BE2C (cell line): ENCODE results near the gene RPL18A.

ENCODE experiments used
- DNase-seq: peaks from one replicate; pipeline ENCODE4 v3.0.0-alpha.2; 2020
- H3K27me3 ChIP-seq: fragments of 250-450 bp; sonication (Bioruptor Pico); 2 replicates; pipeline ENCODE4 v1.5.1; 2020; ENCODE audit warnings: mild to moderate bottlenecking
- H3K36me3 ChIP-seq: fragments of 250-450 bp; sonication (Bioruptor Pico); 2 replicates; pipeline ENCODE4 v1.5.1; 2020; ENCODE audit warnings: mild to moderate bottlenecking
- H3K4me1 ChIP-seq: fragments of 250-450 bp; sonication (Bioruptor Pico); 2 replicates; pipeline ENCODE4 v1.5.1; 2020
- H3K4me3 ChIP-seq: 2 replicates; pipeline ENCODE4 v1.5.1; 2011; ENCODE audit warnings: low read depth, low read length
- H3K9me3 ChIP-seq: fragments of 250-450 bp; sonication (Bioruptor Pico); 2 replicates; pipeline ENCODE4 v1.5.1; 2020
- CTCF ChIP-seq: IDR thresholded peaks from 2 replicates; pipeline ENCODE4 v1.5.1; 2012; ENCODE audit warnings: mild to moderate bottlenecking, low read depth, low read length

Gene RPL18A

DNA sequence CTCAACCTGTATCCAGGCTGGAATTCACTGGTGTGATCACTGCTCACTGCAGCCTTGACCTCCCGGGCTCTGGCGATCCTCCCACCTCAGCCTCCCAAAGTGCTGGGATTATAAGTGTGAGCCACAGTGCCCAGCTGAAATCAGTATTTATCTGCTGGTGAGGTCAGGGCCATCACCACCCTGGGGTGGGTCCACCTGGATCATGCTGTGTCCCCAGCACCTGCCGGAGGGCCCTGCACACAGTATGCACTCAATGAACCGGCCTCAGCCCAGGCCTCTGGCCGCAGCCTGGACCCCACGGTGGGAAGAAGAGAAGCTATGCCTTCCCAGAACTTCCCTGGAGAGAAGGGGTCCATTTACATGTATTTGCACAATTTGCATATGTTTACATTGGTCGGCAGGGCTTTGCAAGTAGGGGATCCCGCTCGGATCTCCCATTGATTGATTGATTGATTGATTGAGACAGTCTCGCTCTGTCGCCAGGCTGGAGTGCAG lies 9.5 kb downstream of the RPL18A start:
- H3K27me3 ChIP-seq, result peaks cover 61% of the 10 kb centered on the region
- H3K36me3 ChIP-seq, result peaks cover 9% of the 10 kb centered on the region
- no peak for DNase-seq
- H3K4me3 ChIP-seq, result no peak overlapping the region
- H3K4me1 ChIP-seq, result no peaks in the 10 kb centered on the region
- H3K9me3 ChIP-seq, result no peaks in the 10 kb centered on the region
- TF ChIP-seq CTCF, result no peak

DNA sequence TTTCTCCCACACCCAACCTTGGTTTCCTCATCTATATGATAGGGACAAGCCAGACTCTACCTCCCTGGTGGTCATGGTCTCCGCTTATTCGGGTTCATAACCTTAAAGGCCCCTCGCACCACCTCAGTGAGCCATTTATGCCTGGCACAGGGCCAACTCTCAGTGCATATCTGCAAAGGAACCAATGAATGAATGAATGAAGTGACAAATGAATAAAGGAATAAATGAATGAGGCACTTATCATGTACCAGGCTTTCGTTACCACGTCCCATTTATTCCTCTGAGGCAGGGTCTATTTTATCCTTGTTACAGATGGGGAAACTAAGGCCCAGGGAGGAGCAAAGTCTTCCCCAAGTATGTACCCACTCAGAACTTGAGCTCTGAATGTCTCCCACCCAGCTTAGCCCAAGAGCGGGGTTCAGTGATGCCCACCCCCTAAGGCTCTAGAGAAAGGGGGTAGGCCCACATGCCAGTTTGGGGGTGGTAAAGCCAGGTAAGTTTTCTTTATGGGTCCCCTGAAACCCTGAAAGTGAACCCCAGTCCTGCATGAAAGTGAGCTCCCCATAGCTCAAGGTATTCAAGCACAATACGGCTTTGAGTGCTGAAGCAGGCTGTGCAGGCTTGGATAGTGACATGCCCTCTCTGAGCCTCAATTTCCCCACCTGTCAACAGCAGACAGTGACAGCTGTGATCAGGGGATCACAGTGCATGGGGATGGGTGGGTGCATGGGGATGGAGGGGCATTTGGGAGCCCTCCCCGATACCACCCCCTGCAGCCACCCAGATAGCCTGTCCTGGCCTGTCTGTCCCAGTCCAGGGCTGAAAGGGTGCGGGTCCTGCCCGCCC lies 11.5 kb downstream of the RPL18A start:
- DNase-seq, result no peak
- Histone ChIP-seq H3K4me3 (no peak overlapping the region), H3K9me3 (no peaks in the 10 kb centered on the region), H3K36me3 (no peaks in the 10 kb centered on the region), H3K27me3 (peaks cover 61% of the 10 kb centered on the region), H3K4me1 (no peaks in the 10 kb centered on the region)
- no peak for TF ChIP-seq CTCF

- no peak for DNase-seq
- H3K4me1 ChIP-seq, result no peaks in the 10 kb centered on the region
- no peak for TF ChIP-seq CTCF
- no peak within 1 kb of the TSS for H3K4me3 ChIP-seq
- no peaks in the 10 kb centered on the region for H3K36me3 ChIP-seq
- no peaks in the 10 kb centered on the region for H3K9me3 ChIP-seq
- peaks cover 61% of the 10 kb centered on the region for H3K27me3 ChIP-seq
Observed at GRCh38 chr19:17871878-17872250, 12.2 kb downstream of the RPL18A start, which contains the start of gene SLC5A5. SLC5A5 (plus strand) TSS chr19:17871945; CDS start chr19:17872320, 375 bp downstream.

DNA sequence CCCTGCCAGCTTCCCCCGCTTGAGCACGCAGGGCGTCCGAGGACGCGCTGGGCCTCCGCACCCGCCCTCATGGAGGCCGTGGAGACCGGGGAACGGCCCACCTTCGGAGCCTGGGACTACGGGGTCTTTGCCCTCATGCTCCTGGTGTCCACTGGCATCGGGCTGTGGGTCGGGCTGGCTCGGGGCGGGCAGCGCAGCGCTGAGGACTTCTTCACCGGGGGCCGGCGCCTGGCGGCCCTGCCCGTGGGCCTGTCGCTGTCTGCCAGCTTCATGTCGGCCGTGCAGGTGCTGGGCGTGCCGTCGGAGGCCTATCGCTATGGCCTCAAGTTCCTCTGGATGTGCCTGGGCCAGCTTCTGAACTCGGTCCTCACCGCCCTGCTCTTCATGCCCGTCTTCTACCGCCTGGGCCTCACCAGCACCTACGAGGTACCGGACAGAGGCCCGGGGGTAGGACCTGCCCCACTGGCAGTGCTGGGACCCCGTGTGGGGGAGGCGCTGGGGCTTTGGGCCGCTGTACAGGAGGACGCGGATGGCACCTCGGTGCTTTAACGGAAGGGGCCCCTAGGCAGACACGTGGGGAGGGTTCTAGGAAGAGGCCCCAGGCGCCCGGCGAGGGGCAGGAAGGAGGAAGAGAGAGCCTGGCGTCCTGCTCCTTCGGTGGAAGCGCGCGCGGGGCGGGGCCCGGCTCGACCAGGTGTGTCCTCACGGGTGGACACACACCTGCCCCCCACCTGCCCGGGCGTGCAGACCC lies 12.7 kb downstream of the RPL18A start:
- Histone ChIP-seq H3K4me3 (no peak overlapping the region), H3K4me1 (no peaks in the 10 kb centered on the region), H3K36me3 (no peaks in the 10 kb centered on the region), H3K27me3 (peaks cover 62% of the 10 kb centered on the region), H3K9me3 (no peaks in the 10 kb centered on the region)
- no peak for DNase-seq
- no peak for TF ChIP-seq CTCF

DNA sequence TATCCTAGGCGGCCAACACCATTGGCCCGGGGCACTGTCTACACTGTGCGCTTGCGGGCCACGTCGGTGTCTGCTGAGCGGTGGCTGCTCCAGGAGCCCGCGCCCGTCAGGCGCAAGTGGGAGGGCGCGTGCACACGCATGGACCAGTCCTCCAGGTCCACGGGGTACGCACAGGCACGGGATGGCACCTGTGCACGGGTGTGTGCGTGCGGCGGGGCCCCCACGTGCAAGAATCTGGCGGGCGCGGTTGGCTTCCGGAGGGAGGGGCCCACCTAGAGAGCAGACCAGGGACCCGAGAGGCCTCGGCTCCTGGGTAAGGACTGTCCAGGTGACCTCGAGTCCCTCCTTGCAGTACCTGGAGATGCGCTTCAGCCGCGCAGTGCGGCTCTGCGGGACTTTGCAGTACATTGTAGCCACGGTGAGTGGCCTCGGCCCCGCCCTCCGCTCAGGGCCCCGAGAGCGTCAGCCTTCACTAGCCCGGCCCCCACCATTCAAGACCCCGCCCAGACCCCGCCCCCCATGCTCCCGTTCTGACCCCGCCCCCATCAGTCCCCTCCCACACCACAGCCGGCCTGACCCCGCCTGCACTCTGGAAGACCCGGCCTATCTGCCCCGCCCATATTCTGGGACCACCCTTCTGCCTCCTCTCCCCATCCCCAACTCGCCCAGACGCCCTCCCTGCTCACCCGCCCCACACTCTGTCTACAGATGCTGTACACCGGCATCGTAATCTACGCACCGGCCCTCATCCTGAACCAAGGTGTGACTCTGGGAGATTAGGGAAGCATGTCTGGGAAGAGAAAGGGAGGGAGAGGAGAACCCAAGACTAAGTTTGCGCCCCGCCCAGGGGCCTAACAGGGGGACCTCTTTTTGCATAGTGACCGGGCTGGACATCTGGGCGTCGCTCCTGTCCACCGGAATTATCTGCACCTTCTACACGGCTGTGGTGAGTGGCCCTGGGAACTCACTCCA lies 14.4 kb downstream of the RPL18A start:
- H3K4me1 ChIP-seq, result no peaks in the 10 kb centered on the region
- DNase-seq, result peak; percentile 83
- H3K36me3 ChIP-seq, result no peaks in the 10 kb centered on the region
- TF ChIP-seq CTCF, result no peak
- peak overlapping the region; percentile 41 for H3K4me3 ChIP-seq
- peaks cover 59% of the 10 kb centered on the region for H3K27me3 ChIP-seq
- no peaks in the 10 kb centered on the region for H3K9me3 ChIP-seq
